ENCODE results near the gene NUDT14. TPM values are rescaled to one million over a fixed set of nuclear protein-coding genes. Genes with fewer than 3 reads are reported as not detected.

The NUDT14 gene
- polyA plus RNA-seq, 3 donors: 23.7 to 29.2 (median 26.2) TPM

DNA sequence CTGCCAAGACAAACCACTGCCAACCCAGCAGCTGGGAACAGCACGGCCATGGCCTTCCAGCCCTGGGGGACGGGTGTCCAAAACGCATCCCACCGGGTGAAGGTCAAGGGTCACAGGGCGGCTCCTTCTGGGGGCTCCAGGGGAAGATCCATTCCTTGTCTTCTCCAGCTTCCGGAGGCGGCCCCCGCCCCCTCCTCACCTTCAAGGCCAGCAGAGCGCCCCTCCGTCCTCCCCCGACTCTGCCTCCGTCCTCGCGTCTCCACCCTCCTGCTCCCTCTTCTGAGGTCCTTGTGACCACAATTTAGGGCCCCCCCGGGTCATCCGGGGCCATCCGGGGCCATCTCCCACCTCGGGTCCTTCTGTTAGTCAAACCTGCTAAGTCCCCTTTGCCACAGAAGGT is 3.9 kb upstream of the NUDT14 start:
- 79 to 82% (median 81%) methylated on average over 18 of the region's 18 CpGs for WGBS, 3 donors
- no peak overlapping the region for H3K27ac ChIP-seq (ENCODE audit: low read depth, low read length)

DNA sequence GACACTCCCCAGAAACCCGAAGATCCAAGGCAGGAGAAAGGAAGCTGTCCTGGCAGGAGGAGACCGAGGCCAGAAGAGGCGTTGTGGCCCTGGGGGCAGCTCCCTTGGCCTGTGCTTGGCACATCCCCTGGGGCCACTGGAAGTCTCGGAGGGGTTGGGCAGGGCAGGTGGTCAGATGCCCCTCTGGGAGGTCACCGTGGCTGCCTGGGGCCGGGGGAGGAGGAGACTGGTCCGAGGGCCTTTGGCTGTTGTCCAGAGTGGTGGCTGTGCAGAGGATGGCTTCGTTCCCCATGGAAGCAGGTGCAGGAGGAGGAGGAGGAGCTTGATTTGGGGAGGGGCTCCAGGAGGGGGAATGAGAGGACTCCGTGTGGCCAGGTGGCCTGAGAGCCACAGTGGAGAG is 3.3 kb upstream of the NUDT14 start:
- H3K27ac ChIP-seq (ENCODE audit: low read depth, low read length): no peak overlapping the region
- WGBS, 3 donors: 64 to 73% (median 67%) methylated on average over 9 of the region's 9 CpGs

DNA sequence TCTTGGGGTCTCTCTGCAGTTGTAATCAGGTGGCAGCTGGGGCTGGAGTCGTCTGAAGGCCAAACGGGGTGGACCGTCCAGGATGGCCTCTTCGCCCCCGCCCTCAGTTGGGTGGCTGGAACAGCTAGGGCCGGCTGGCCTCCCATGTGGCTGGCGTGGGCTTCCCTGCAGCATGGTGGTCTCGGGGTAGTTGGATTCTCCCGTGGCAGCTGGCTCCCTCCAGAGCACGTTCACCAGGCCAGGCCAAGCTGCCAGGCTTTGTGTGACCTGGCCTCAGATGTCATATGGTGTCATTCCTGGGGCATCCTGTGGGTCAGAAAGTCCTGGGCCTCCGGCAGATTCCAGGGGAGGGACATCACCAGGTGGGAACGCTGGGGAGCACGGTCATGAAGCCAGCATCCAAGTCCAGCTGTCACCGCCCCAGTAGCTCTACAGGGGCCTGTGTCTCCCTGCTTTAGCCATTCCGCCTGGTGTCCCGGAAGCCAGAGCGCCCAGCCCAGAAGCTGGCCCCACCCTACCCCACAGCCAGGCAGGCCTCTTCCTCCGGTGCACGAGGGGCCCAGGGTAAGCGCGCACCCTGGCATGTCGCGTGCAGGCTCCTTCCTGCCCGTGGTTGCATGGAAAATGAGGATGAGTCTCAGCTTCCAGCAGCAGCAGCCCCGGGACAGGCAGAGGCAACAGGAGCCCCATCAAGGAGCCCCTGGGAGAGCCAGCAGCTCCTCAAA is 1.3 kb upstream of the NUDT14 start:
- WGBS, 3 donors: 56 to 81% (median 60%) methylated on average over 24 to 25 of the region's 25 CpGs
- no peak overlapping the region for H3K27ac ChIP-seq (ENCODE audit: low read depth, low read length)

DNA sequence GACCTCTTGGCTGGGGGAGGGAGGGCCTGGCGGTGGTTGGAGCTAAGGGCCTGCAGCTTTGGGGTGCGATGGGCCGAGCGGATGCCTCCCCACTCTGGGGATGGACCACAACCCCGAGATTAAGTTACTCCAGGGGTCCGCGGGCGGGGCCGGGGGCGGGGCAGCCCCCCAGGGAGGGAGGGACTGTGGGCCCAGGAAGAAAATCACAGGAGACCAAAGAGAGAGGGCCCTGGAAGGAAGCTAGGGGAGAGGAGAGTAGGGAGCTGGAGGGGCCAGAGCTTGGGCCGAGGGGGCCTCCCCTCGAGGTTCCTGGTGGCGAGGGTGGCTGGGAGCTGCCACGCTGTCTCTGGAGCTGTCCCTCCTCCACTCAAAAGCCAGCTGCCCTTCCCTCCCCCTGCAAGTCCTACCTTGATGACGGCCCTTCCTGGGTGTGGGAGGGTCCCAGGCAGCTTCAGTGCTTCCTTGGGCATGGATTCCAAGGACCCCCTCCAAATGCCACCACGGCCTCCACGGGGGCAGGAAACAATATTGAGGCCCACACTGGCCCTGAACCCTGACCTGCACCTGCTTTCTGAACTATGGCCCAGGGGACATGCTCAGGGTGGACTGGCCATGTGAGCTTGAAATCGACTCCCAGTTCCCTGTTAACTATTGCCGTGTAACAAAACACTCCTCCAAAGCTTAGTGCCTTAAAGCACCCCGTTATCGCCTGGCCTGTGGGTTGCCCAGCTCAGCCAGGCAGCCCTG is 610 bp upstream of the NUDT14 start:
- 44 to 53% (median 47%) methylated on average over 18 to 21 of the region's 21 CpGs for WGBS, 3 donors
- no peak overlapping the region for H3K27ac ChIP-seq (ENCODE audit: low read depth, low read length)

DNA sequence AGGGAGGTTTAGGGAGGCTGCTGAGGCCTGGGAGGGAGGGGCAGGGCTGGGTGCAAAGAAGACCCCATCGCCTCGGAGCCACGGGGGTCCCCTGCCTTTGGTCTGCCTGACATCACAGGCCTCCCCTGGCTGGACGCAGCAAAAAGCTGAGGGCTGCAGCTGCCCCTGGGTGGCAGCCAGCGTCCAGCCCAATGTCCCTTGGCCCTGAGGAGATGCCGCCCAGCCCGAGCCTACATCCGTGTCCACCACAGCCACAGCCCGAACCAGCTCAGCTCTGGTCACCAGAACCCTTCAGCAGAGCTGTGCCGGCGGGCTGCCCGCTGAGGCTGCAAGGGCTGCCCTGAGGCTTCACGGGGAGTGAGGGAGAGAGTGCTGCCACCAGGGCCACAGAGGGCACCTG is 1.9 kb downstream of the NUDT14 start:
- no peak overlapping the region for H3K27ac ChIP-seq (ENCODE audit: low read depth, low read length)
- 86 to 90% (median 87%) methylated on average over 13 of the region's 13 CpGs for WGBS, 3 donors

DNA sequence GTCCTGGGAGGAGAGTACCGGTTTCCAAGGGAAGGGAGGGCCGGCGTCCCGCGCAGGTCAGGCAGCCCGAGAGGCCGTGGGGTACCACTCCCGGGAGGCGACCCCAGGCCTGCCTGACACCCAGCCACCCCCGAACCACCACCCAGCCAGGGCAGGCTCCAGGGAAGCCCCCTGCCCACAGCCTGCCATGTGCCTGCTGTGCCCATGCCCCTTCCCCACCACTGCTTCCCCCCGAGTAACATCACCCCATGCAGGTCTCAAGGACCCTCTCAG is 2.3 kb downstream of the NUDT14 start:
- 92 to 94% (median 93%) methylated on average over 11 of the region's 11 CpGs for WGBS, 3 donors
- no peak overlapping the region for H3K27ac ChIP-seq (ENCODE audit: low read depth, low read length)

DNA sequence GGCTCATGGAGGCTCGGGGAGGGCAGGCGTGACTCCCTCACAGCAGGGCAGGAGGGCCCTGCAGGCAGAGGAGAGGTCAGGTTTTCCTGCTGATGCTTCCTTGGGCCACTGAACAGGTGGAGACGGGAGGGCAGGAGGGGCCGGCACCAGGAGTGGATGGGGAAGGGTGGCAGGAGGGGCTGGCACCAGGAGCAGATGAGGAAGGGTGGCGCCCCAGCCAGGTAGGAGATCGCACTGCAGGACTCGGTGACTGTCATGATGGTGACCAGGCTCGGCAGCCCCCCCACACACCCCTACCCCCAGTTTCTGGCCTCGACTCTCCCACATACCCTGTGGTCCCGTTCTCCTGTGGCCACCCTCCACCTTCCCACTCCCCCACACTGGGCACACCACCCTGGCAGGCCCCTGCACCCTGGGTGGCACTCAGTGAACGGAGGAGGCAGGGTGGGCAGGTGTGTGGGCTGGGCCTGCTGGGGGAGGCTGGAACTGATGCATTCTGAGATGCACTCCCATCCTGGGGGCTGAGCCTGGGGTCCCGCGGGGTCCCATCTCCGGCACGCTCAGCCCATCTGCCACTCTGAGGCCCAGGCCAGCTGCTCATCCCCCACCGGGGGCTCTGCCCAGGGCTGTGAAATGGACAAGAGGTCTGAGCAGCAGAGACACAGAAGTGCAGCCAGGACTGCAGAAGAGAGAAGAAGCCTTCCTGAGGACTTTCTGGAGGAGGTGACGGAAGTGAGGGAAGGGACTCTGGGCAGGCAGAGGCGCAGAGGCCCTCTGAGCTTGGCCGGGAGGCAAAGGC is 2.8 kb downstream of the NUDT14 start:
- WGBS, 3 donors: 84 to 89% (median 88%) methylated on average over 19 of the region's 19 CpGs
- H3K27ac ChIP-seq (ENCODE audit: low read depth, low read length): no peak overlapping the region

DNA sequence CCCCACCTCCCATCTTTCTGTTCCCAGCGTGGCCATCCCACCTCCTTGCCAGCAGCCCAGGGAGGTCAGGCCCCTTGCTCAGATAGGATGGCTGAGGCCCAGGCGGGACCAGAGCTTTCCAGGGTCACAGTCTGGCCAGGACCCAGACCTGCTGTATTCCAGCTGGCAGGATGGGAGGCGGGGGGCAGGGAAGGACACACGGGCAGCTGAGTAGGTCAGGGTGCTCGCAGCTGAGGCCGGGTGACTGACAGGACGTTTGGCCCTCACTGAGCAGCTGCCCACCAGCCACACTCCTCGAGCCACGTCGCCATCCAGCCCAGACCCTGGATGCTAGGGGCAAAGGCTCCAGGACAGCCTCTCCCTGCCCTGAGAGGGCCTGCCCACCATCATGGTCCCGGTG is 4.0 kb downstream of the NUDT14 start:
- WGBS, 3 donors: 31 to 74% (median 68%) methylated on average over 9 to 11 of the region's 11 CpGs
- H3K27ac ChIP-seq (ENCODE audit: low read depth, low read length): no peak overlapping the region

DNA sequence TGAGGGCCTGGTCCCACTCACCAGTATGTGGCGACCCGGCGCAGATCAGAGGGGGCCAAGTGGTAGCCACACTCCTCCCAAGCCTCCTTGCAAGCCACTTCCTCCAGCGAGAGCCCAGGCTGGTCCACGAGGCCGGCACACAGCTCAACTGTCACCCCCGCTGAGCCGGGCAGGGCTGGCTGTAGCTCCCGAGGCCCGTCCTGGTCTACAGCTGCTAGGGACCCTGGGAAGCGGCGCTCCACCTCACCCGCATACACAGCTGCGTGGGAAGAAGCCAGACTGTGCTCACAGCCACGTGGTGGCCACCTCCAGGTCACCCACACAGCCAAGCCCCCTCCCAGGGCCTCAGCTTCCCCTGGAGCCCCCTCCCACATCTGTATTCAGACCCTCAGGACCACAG is 4.6 kb downstream of the NUDT14 start:
- 63 to 69% (median 67%) methylated on average over 15 of the region's 15 CpGs for WGBS, 3 donors
- H3K27ac ChIP-seq (ENCODE audit: low read depth, low read length): no peak overlapping the region

DNA sequence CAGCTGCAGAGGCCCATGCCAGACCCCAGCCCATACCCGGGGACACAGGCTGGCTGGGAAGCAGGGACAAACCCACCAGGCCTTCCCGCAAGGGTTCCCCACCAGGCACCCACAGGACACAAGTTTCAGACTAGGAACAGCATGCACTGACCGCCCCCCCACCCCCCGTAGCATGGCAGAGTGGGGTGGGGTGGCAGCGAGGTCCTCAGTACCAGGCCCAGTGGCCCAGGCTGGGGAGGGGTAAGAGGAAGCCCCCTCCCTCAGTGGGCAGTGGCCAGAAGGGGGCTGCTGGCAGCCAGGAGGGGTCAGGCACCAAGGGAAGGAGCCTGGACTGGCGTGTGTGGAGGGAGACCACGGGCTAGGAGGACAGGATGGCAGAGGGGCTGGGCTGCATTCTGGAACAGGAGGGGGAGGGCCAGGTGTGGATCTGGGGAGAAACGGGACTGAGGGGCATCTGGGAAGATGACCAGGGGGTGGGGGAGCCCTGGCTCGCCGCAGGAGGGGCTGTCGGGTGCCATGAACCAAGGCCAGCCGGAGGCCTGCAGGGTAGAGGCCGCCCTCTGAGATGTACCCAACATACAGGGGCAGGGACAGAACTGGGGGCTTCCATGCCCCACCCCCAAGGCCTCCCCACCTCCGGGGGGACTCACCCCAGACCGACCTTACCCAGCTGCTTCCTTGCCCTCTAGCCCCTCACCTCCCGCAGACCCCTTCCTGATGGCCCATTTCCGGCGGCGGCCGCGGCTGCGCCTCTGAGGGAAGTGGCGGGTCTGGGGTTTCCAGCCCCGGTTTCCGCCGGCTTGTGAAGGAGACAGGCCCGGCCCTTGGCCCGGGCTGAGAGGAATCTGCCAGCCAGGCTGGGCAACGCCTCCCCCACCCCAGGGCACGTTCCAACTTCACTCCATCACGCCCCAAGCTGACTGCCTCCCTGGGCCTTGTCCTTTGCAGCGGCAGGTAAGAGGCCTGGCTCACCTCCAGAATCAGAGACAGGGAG is 6.9 kb downstream of the NUDT14 start:
- H3K27ac ChIP-seq (ENCODE audit: low read depth, low read length): no peak overlapping the region
- 39 to 76% (median 41%) methylated on average over 25 to 32 of the region's 32 CpGs for WGBS, 3 donors

DNA sequence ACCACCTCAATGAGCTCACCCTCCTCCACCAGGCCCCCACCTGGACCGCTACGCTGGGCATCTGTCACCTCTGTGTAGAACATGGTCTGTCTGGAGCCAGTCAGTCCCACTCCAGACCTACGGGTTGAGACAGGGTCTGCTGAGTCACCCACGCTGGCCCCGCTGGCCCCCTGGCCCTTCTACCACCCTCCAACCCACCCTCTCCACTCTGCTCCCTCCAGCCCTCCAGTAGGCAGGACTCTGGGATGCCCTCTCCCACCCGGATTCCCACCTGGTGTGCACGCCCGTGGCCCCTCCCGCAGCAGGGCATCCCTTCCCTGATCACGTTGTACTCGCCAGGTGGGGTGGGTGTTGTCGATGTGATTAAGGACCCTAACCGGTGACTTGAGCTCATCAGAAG is 8.0 kb downstream of the NUDT14 start:
- H3K27ac ChIP-seq (ENCODE audit: low read depth, low read length): no peak overlapping the region
- 90 to 94% (median 93%) methylated on average over 13 of the region's 13 CpGs for WGBS, 3 donors

DNA sequence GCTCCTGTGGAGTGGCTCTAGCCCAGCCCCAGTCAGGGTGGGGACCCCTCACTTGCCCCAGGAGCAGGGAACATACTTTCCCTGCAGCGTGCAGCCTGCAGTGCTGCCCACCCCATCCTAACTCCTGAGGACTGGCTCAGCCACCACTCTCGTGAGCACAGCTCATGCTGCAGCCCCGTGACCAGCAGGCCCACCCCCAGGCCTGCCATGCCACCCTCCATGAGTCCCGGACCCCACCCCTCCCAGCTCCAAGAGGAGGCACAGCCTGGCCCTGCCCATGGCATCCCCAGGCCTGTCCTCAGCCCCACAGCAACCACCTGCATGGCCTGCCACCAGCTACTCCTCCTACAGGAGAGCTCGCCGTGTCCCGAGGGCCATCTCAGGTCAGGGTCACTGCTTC is 8.6 kb downstream of the NUDT14 start:
- WGBS, 3 donors: 56 to 67% (median 65%) methylated on average over 6 to 7 of the region's 7 CpGs
- no peak overlapping the region for H3K27ac ChIP-seq (ENCODE audit: low read depth, low read length)

DNA sequence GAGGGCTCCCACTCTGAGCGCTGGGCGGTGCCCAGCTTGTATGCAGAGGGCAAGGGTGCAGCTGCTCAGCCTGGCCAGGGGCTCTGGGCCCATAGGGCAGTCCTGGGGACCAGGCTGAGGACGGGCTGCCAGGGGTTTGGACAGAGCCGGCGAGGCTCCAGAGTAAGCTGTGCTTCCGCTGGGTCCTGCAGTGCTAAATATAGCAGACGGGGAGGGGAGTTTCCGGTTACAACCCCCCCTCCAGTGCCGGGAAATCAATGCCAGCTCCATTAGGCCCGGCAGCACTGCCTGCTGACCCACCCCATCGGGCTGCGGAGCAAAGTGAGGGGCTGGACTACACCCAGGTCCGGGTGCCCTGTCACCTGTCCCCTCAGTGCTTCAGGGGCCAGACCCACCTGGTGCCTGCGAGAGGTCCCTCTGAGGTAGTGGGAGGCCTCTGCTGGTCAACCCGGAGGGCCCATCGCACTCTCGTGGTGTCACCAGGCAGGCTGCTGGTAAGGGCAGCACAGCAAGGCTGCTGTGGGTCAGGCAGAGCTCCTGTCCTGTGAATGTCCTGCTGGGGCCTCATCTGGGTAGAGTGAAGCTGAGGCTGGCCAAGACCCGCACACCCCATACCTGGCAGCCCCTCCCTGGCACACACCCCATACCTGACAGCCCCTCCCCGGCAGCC is 10.0 kb downstream of the NUDT14 start:
- 15 to 28% (median 24%) methylated on average over 19 of the region's 19 CpGs for WGBS, 3 donors
- H3K27ac ChIP-seq (ENCODE audit: low read depth, low read length): no peak overlapping the region

DNA sequence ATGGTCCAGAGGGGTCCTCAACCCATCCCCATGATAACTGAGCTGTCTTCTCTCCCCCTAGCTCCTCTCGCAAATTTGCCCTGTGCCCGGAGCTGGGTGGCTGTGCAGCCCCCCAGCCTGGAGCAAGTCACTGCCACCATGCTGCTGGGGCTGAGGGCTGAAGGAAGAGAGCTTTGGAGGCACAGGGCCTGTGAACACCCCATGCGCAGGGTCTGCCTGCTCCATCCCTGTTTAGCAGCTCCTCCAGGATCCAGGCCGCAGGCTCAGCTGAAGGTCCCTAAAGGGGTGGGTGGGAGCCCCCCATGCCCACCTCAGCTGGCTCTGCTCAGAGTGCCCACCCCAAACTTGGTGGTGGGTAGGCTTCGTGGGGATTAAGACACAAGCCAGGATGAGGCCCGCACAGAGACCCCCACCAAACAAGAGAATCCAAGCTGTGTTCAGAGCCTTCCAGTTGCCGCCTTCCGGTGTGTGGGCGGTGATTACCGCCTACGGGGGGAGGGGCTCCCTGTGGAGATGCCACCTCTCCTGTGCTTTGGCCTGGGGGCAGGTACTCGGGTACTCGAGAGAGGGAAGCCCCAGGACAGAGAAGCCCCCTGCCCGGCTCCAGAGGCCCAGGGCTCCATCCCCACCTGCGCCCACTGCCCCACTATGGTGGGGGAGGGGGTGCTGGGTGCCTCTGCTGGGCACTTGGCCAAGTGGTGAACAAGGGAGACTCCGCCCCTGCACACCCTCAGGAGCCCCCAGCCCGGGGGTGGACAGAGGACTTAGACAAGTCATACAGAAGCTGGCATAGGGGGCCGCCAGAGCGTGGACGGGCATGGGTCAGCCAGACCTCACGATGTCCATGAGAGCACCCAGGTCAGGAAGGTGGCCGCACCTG is 11.1 kb downstream of the NUDT14 start:
- H3K27ac ChIP-seq (ENCODE audit: low read depth, low read length): no peak overlapping the region
- 71 to 82% (median 75%) methylated on average over 22 of the region's 22 CpGs for WGBS, 3 donors

DNA sequence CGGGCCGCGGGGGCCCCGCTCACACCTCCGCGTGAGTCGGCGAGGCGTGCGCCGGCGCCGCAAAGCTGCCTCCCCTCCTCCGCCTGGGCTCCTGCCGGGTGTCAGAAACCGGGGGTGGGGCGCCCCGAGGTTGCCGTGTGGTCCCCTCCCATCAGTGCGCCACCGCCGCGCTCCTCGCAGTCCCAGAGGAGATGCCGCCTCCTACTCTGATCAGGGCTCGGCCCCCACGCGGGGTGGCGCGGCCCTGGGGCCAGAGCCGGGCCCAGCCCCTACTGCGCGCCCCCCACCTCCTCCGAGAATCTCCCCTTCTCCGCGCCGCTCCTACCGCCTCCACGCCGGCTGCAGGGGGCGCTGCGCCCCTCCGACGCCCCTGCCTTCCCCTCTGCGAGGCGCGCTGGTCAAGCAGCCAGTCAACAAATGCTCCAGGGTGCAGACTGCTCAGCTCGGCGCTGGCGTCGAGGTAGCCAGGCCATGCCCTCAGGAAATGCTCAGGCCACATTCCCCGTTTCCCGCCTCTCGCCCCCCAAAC is 12.1 kb downstream of the NUDT14 start:
- H3K27ac ChIP-seq (ENCODE audit: low read depth, low read length): no peak overlapping the region
- WGBS, 3 donors: 6 to 32% (median 8%) methylated on average over 30 to 54 of the region's 54 CpGs

DNA sequence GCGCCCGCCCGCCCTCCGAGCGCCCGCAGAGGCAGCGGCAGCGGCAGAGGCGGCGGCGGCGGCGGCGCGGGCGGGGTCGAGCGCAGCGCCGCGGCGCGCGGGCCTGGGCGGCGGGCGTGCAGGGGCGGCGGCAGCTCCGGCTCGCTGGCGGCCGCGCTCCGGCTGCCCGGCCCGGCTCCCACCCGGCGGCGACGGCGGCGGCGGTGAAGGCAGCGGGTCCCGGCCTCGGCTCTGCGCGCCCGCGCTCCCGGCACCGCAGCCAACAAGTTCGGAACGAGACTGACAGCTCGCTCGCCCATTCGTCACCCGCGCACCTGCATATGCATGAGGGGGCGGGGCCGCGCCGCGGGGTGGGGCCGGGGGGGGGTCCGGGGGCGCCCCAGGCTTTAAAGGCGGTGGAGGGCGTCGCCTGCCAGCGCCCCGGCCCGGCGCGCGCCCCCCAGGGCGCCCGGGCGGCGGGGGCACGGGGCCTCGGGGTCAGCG is 12.6 kb downstream of the NUDT14 start, which contains the start of gene JAG2:
Gene JAG2, minus strand, starts transcription at position 281 of the 483 bp plus-strand sequence. CDS start 356 bp downstream, outside the sequence.
- H3K27ac ChIP-seq (ENCODE audit: low read depth, low read length): no peak within 1 kb of the TSS
- 0 to 1% (median 1%) methylated on average over 4 to 84 of the region's 84 CpGs for WGBS, 3 donors

DNA sequence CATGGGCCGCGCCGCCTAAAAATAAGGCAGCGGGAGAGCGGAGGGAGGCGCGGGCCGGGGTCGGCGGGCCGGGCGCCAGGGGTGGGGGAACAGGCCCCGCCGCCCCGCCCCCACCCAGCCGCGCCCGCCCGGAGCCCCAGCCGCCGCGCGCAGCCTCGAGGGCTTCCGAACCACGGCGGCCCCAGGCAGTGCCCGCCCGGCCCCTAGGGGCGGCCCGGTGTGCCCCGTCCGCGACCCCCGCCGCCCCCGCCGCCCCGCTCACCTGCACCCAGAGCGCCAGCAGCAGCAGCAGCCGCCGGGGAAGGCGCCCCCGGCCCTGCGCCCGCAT is 13.1 kb downstream of the NUDT14 start:
- 0 to 3% (median 0%) methylated on average over 17 to 35 of the region's 46 CpGs for WGBS, 3 donors
- H3K27ac ChIP-seq (ENCODE audit: low read depth, low read length): no peak overlapping the region
